Ovary (tissue), 9 donors: ENCODE measurements around the gene WDR6. TPM values are rescaled to one million over a fixed set of nuclear protein-coding genes. Genes with fewer than 3 reads are reported as not detected.

Source experiments
- DNase-seq, 5 donors: peaks; one replicate each; pipeline ENCODE4 v3.0.0-alpha.2; 2019 to 2020
- H3K27ac ChIP-seq, 2 donors: fragments of 200-600 bp; one replicate each; pipeline versions ENCODE4 v1.5.1 to v1.8.0; 2019 to 2022
- H3K27me3 ChIP-seq: fragments of 200-600 bp; one replicate; pipeline ENCODE4 v1.8.0; 2022
- H3K36me3 ChIP-seq: fragments of 200-600 bp; sonication (generic); one replicate; pipeline ENCODE4 v1.5.1; 2019
- H3K4me1 ChIP-seq: one replicate; pipeline ENCODE4 v1.8.1; 2013; ENCODE audit warnings: mild to moderate bottlenecking, moderate library complexity; ENCODE audit not compliant: insufficient read depth
- H3K4me3 ChIP-seq: fragments of 200-600 bp; sonication (generic); one replicate; pipeline ENCODE4 v1.5.1; 2017
- H3K9me3 ChIP-seq, 2 donors: fragments of 200-600 bp in 1 of 2; sonication (generic) in 1 of 2; one replicate each; pipeline versions ENCODE4 v1.5.1 to v1.8.1; 2013 to 2019; ENCODE audit warnings: mild to moderate bottlenecking in 1 of 2, moderate library complexity in 1 of 2
- EP300 ChIP-seq: sonication (generic); formaldehyde crosslinking; IDR thresholded peaks from one replicate; pipeline ENCODE4 v1.6.1; 2017; ENCODE audit warnings: antibody characterized with exemption
- POLR2A ChIP-seq: fragments of 450-650 bp; IDR thresholded peaks from one replicate; pipeline ENCODE4 v1.6.1; 2017; ENCODE audit warnings: antibody characterized with exemption, mild to moderate bottlenecking, moderate library complexity
- WGBS, 3 donors: extraction: QIAGEN DNeasy Blood & Tissue Kit in 1 of 3; methylation state at CpG; one replicate each; pipeline versions ENCODE4 v1.1.5 to v1.1.7; 2013 to 2017; 5-methylcytosine and 5-hydroxymethylcytosine counted together
- intact Hi-C, 4 donors: fragments of 100-400 bp; cut with DNase I; formaldehyde crosslinking; loops; one replicate each; pipeline versions ENCODE4 v1.11.0 to v1.15.1; 2022 to 2023
- polyA plus RNA-seq, 2 donors: library from polyadenylated mRNA; stranded (reverse); fragments of 200-250 nt in 1 of 2; fragments of 350-450 nt in 1 of 2; fragmentation: Illumina TruSeq in 1 of 2; extraction: RNeasy Lipid Tissue Mini Kit (QIAGEN cat#74804) in 1 of 2; gene quantifications; one replicate each; pipeline ENCODE4 v1.2.3, GENCODE V29; 2013 to 2014
- total RNA-seq, 7 donors: library from RNA; depleted of rRNA in 2 of 7; stranded (reverse); fragments of >200 nt in 2 of 7; fragmentation: NEBNext Ultra II Directional in 3 of 7; extraction: Animal tissue kit (Norgen Biotek cat#: 25700) in 3 of 7; gene quantifications; one replicate each; pipeline versions ENCODE4 v1.1.0 to v1.2.4, GENCODE V29; 2016 to 2023
- TF ChIP-seq, protein P1 (sequence below), 3 donors: fragments of 450-650 bp in 2 of 3; fragments of 200-600 bp in 1 of 3; IDR thresholded peaks; one replicate each; pipeline versions ENCODE4 v1.5.1 to v1.8.0; 2016 to 2022; ENCODE audit warnings: antibody characterized with exemption in 3 of 3, mild to moderate bottlenecking in 1 of 3
- donor health status: DM: no; HTN: no; CAD: no; lungs with moderate emphysema.
- donor health status: DM: no; HTN: no; CAD: no.
- donor health status: Bipolar disorder and iron deficiency.
- donor health status: DM: yes; HTN: yes; CAD: no.
- donor health status: DM: no; HTN: no; CAD: no.
- donor health status: DM: yes; HTN: yes; CAD: no.

The WDR6 gene
- total and polyA plus RNA-seq, 9 donors, result 109 to 289 (median 196) TPM

DNA sequence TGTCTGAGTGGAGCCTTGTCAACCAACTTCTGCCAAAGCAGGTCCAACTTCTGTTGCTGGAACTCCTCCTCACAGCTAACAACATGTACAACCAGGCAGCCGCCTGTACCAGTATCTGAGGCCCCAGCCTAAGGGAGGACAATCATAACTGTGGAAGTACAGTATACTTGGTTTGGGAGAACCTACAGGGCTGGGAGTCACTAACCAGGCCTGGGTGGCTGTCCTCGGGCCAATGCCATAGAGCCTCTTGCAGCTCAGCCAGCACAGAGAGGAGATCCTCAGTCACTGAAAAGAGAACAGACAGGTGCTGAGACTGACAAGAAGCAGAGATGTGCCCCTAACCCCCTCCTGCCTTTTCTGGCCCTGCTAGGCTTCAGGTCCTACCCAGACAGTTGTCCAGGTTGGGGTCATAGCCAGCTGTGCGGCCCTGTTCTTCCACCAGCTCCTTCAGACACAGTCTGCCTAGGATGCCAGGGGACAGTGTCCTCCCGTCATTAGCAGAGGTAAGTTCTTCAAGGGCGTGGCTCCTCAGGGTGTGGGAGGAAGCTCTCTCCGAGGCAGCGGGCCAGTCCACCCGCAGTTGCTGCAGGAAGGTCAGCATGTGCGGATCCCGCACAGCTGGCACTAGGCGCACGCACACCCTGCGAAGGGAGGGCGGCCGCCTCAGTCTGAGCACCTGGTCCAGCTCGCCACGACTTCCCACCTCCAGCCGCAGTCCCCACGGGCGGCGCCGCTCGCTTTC, 10.2 kb downstream of the WDR6 start:
- Histone ChIP-seq H3K27me3 (no peaks in the 10 kb centered on the region), H3K4me3 (peak overlapping the region; percentile 59), H3K4me1 (peaks cover 5% of the 10 kb centered on the region), H3K27ac (peak overlapping the region in 1 of 2 donors; percentile 61), H3K36me3 (no peaks in the 10 kb centered on the region), H3K9me3 (no peaks in the 10 kb centered on the region)
- WGBS, 3 donors, result 7 to 8% (median 8%) methylated on average over 23 of the region's 23 CpGs
- intact Hi-C loops, result no loop called here
- TF ChIP-seq, protein P1, sequence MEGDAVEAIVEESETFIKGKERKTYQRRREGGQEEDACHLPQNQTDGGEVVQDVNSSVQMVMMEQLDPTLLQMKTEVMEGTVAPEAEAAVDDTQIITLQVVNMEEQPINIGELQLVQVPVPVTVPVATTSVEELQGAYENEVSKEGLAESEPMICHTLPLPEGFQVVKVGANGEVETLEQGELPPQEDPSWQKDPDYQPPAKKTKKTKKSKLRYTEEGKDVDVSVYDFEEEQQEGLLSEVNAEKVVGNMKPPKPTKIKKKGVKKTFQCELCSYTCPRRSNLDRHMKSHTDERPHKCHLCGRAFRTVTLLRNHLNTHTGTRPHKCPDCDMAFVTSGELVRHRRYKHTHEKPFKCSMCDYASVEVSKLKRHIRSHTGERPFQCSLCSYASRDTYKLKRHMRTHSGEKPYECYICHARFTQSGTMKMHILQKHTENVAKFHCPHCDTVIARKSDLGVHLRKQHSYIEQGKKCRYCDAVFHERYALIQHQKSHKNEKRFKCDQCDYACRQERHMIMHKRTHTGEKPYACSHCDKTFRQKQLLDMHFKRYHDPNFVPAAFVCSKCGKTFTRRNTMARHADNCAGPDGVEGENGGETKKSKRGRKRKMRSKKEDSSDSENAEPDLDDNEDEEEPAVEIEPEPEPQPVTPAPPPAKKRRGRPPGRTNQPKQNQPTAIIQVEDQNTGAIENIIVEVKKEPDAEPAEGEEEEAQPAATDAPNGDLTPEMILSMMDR (IDR thresholded peaks at IDR 0.05), result no peak
- TF ChIP-seq EP300 (no peak), POLR2A (no peak)
- no peak for DNase-seq

DNA sequence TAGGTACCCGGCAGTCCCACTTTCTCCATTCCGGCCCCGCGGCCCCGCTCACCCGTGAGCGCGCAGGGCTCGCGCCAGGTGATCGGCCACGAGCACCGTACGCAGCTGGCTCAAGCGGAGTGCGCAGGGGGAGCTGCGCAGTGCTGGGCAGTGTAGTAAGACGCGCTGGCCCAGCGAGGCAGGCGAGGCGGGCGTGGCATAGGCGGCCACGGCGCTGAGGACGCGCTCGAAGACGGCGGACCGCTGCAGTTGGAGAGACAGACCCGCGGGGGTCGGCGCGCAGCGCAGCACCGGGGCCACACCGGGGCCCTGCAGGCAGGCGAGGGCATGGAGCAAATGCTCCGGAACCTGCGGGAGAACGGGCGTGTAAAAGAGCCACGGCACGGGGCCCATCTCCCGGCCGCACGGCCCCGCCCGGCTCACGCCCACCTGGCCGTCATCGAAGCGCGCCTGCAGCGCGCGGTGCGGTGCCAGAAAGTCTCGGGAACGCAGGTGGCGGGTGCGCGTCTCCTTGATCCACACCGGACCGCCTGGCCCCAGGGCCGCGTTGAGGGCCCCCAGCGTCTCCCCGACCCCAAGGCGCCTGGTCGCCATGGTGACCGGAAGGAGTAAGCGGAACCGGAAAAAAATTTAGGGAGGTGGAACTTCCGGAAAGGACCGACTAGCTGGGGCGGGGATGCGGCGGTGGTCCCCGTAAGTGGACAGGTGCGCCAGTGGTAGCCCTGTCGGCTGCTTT, 10.9 kb downstream of the WDR6 start, which contains the start of gene DALRD3:
TSS of gene DALRD3 (minus strand) at position 610 of the 736 bp plus-strand sequence. CDS start at position 594, 16 bp downstream.
- Histone ChIP-seq H3K4me1 (peaks cover 10% of the 10 kb centered on the region), H3K4me3 (peak within 1 kb of the TSS; percentile 59), H3K27ac (peak within 1 kb of the TSS in 1 of 2 donors; percentile 61), H3K27me3 (no peaks in the 10 kb centered on the region), H3K36me3 (no peaks in the 10 kb centered on the region), H3K9me3 (no peaks in the 10 kb centered on the region)
- peak; percentile 67 to 80 (median 74) for DNase-seq
- TF ChIP-seq POLR2A, result peak; percentile 52
- TF ChIP-seq, protein P1 (IDR thresholded peaks at IDR 0.05), result peak in 1 of 3 donors; percentile 5
- TF ChIP-seq EP300, result no peak
- 0 to 1% (median 0%) methylated on average over 75 to 85 of the region's 85 CpGs for whole genome bisulfite sequencing, 3 donors
- intact Hi-C loops, result no loop called here

DNA sequence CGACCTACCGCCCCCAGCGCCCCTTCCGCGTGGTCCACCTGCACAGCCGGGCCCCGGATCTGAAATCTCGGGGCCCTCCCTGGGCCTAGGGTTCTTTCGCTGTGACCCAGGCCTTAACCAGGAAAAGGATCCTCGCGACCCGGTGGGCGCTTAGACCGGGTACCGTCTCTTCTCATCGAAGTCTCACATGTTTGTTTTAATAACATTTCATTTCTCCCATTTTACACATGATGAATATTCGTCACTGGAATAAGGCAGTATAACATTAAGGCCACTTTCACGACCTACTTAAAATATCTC, 11.5 kb downstream of the WDR6 start:
- Histone ChIP-seq H3K36me3 (no peaks in the 10 kb centered on the region), H3K4me1 (peaks cover 10% of the 10 kb centered on the region), H3K27me3 (no peaks in the 10 kb centered on the region), H3K9me3 (no peaks in the 10 kb centered on the region), H3K4me3 (peak overlapping the region; percentile 59), H3K27ac (peak overlapping the region in 1 of 2 donors; percentile 61)
- 2 to 3% (median 3%) methylated on average over 18 of the region's 18 CpGs for WGBS, 3 donors
- no peak for DNase-seq
- TF ChIP-seq EP300 (no peak), POLR2A (no peak)
- intact Hi-C loops, result no loop called here

DNA sequence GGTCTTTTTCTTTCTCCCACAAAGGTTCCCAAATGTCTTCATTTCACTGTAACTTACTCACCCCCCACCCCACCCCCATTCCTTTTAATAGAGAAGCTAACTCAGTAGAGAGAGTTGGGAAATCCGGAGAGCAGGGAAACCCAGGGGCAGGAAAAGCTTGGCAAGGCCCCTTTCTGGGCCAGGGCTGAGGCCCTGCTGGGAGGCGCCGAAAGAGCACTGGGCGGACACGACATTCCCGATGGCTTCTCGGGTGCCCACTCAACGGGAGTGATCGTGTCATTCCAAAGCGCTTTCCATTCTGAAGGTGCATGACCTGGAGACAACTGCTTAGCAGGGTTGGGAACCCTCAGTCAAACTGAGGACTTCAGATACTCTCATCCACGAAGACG, 12.7 kb downstream of the WDR6 start:
- peak overlapping the region; percentile 94 for H3K4me3 ChIP-seq
- intact Hi-C loops, result loop anchor here in 1 of 4 donors (10.0 kb wide), 1 partner anchor 105 kb away; the partner anchor contains the start of gene ARIH2
- TF ChIP-seq POLR2A (no peak), EP300 (no peak)
- TF ChIP-seq, protein P1 (IDR thresholded peaks at IDR 0.05), result no peak

More for the DNA sequence above, 12.7 kb downstream of the WDR6 start:
- peak in 2 of 5 donors; percentile 30 to 40 for DNase-seq
- Histone ChIP-seq H3K36me3 (no peaks in the 10 kb centered on the region), H3K9me3 (no peaks in the 10 kb centered on the region), H3K27ac (no peak overlapping the region), H3K27me3 (no peaks in the 10 kb centered on the region), H3K4me1 (peaks cover 10% of the 10 kb centered on the region)
- WGBS, 3 donors, result 45 to 57% (median 49%) methylated on average over 12 of the region's 12 CpGs
